Measurements from ENCODE around the gene DCHS1. TPM values are rescaled to one million over a fixed set of nuclear protein-coding genes. Genes with fewer than 3 reads are reported as not detected.

Gene DCHS1
- polyA plus RNA-seq, 1 experiment, result 8.7 TPM

DNA sequence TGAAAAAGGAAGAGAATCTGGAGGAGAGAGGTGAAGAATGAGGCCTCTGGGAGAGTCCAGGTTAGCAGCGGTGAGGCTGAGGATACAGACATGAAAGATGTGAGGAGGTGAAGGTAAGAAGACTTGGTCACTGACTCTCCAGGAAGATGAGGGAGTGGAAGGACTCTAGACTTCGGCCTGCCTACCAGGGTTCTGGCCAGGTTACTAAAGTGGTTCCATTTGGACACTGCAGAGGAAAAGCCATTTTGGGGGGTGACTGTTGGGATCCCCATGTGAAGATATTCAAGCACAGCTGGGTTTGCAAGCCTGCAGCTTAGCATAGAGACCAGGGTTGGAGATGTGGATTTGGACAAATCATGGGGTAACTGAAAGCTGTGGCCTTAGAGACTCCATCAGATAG, 7.8 kb downstream of the DCHS1 start:
- H3K27ac ChIP-seq (ENCODE audit: low read depth, low read length), result no peak overlapping the region
- CTCF ChIA-PET, result interaction anchor here (1.1 to 1.5 kb wide), 5 partner anchors 10 to 117 kb away, joined by 3 to 5 read pairs (median 4); partner anchors contain the start of genes MRPL17 and TAF10
- H3K4me3 ChIP-seq (ENCODE audit: low read depth, low read length), result no peak overlapping the region
- TF ChIP-seq, protein P1, sequence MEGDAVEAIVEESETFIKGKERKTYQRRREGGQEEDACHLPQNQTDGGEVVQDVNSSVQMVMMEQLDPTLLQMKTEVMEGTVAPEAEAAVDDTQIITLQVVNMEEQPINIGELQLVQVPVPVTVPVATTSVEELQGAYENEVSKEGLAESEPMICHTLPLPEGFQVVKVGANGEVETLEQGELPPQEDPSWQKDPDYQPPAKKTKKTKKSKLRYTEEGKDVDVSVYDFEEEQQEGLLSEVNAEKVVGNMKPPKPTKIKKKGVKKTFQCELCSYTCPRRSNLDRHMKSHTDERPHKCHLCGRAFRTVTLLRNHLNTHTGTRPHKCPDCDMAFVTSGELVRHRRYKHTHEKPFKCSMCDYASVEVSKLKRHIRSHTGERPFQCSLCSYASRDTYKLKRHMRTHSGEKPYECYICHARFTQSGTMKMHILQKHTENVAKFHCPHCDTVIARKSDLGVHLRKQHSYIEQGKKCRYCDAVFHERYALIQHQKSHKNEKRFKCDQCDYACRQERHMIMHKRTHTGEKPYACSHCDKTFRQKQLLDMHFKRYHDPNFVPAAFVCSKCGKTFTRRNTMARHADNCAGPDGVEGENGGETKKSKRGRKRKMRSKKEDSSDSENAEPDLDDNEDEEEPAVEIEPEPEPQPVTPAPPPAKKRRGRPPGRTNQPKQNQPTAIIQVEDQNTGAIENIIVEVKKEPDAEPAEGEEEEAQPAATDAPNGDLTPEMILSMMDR (IDR thresholded peaks at IDR 0.05; ENCODE audit: low read depth, low read length), result no peak
- DNase-seq (ENCODE audit: low read depth, low spot score), result no peak
- no peaks in the 10 kb centered on the region for H3K9me3 ChIP-seq (ENCODE audit: control insufficient read depth, insufficient read depth, low read length)
- POLR2A ChIA-PET, result interaction anchor here (1.2 kb wide), 1 partner anchor 29 kb away, joined by 7 read pairs; the partner anchor contains the start of gene TPP1
- peaks cover 8% of the 10 kb centered on the region for H3K27me3 ChIP-seq (ENCODE audit: control insufficient read depth, insufficient read depth, low read length)

DNA sequence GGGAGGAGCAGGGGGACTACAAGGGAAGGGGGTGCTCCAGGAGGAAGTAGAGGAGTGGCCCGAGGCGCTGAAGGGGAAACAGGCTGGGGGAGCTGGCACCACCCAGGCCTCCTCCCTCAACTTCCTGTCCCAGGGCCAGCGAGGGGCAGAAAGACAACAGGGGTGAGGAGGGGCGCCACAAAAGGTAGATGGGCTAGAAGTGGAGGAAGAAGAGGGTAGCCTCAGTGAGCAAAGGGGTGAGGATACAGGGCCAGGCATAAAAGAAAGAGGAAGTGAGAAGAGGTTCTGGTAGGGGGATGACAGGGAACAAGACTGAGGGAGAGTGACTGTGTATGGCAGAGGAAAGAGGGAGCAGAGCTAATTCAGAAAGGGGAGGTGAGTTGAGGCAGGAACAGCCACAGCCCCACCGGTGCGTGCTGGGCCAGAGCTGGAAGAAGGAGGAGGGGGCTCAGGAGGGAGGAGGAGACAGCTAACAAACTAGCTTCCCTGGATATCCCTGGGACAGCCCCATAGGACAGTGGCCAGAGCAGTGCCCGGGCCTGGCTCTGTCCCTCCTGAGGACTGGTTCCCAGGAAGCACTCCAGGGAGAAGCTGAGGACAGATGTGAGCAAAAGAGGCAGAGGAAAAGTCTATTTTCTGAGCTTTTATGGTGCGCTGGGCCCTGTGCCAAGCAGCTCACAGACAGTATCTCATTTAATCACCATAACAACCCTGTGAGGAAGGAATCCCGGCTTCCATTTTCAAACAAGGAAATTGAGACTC, 8.5 kb downstream of the DCHS1 start:
- TF ChIP-seq, protein P1 (IDR thresholded peaks at IDR 0.05; ENCODE audit: low read depth, low read length), result no peak
- no peaks in the 10 kb centered on the region for H3K9me3 ChIP-seq (ENCODE audit: control insufficient read depth, insufficient read depth, low read length)
- peaks cover 5% of the 10 kb centered on the region for H3K27me3 ChIP-seq (ENCODE audit: control insufficient read depth, insufficient read depth, low read length)
- no peak for DNase-seq (ENCODE audit: low read depth, low spot score)
- no peak overlapping the region for H3K4me3 ChIP-seq (ENCODE audit: low read depth, low read length)
- H3K27ac ChIP-seq (ENCODE audit: low read depth, low read length), result no peak overlapping the region
- CTCF ChIA-PET, result interaction anchor here (1.1 to 1.5 kb wide), 4 partner anchors 11 to 36 kb away, joined by 3 to 5 read pairs (median 4); partner anchors contain the start of genes MRPL17 and TAF10
- POLR2A ChIA-PET, result interaction anchor here (0.7 to 1.3 kb wide), 5 partner anchors 12 to 173 kb away, joined by 3 to 9 read pairs (median 6); partner anchors contain the start of genes TAF10, TPP1 and TRIM3

DNA sequence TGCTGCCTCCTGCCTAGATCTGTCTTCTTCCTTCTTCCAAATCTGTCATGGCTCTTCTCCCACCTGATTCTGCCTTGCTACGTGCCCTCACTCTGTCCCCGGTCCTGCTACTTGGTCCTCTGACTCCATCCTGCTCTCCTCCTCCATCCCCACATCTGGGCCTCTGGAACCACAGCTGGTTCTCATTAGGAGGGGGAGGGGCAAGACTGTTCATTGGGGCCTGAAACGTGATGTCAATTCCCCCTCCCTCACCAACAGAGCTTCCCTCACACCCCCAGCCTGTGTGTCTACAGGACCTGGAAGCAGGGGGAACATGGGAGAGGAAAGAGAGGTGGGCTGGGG, 9.1 kb downstream of the DCHS1 start:
- peak overlapping the region; percentile 21 for H3K27ac ChIP-seq (ENCODE audit: low read depth, low read length)
- DNase-seq (ENCODE audit: low read depth, low spot score), result no peak
- CTCF ChIA-PET, result interaction anchor here (1.1 to 1.3 kb wide), 2 partner anchors 21 to 37 kb away, joined by 3 to 5 read pairs; partner anchors contain the start of gene MRPL17
- peak overlapping the region; percentile 18 for H3K4me3 ChIP-seq (ENCODE audit: low read depth, low read length)
- no peaks in the 10 kb centered on the region; the same call in 1 of the 2 replicates for H3K9me3 ChIP-seq (ENCODE audit: control insufficient read depth, insufficient read depth, low read length)
- TF ChIP-seq, protein P1 (IDR thresholded peaks at IDR 0.05; ENCODE audit: low read depth, low read length), result no peak
- H3K27me3 ChIP-seq (ENCODE audit: control insufficient read depth, insufficient read depth, low read length), result peaks cover 4% of the 10 kb centered on the region
- POLR2A ChIA-PET, result interaction anchor here (0.7 to 1.3 kb wide), 5 partner anchors 11 to 173 kb away, joined by 3 to 9 read pairs (median 6); partner anchors contain the start of genes TAF10, TPP1 and TRIM3

DNA sequence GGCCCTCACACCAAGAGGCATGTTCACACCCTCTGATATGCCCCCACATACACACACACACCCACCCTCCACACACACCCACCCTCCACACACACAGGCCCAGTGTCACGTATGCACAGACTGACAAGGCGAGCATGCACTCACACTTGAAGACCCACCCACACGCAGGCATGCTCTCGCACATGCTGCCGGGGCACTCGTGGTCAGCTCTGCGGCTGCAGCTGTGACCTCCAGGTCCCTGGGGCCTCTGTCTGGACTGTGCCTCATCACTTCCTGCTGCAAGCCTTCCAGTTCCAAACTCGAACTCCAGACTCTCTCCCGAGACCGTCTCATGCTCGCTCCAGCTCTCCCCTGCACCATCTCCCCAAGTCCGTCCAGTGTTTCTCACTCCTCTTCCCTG, 9.5 kb downstream of the DCHS1 start:
- Histone ChIP-seq H3K27me3 (ENCODE audit: control insufficient read depth, insufficient read depth, low read length) (peaks cover 2% of the 10 kb centered on the region), H3K4me3 (ENCODE audit: low read depth, low read length) (peak overlapping the region; percentile 18), H3K9me3 (ENCODE audit: control insufficient read depth, insufficient read depth, low read length) (no peaks in the 10 kb centered on the region; the same call in 1 of the 2 replicates), H3K27ac (ENCODE audit: low read depth, low read length) (peak overlapping the region; percentile 21)
- TF ChIP-seq, protein P1 (IDR thresholded peaks at IDR 0.05; ENCODE audit: low read depth, low read length), result no peak
- DNase-seq (ENCODE audit: low read depth, low spot score), result peak; percentile 39
- CTCF ChIA-PET, result no interaction called here
- POLR2A ChIA-PET, result interaction anchor here (0.7 to 1.3 kb wide), 3 partner anchors 11 to 172 kb away, joined by 4 to 9 read pairs (median 6); partner anchors contain the start of gene TRIM3

DNA sequence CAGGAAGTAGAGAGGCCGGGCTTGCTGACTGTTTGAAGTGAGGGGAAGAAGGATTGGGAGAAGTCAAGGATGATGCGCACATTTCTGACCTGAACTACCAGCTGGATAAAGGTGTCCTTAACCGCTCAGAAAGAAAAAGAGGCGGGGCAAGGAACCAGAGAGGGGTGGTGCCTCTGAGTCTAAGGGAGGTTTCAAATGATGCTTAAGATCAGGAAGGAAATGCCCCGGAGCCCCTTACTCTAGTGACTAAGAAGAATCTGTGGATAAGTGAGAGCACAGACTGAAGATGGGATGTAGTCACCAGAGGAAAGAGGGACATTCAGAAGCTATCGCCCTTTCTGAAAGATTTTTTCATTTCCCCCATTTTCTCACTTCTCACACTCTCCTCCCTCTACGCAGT, 12.7 kb downstream of the DCHS1 start:
- no peak overlapping the region for H3K4me3 ChIP-seq (ENCODE audit: low read depth, low read length)
- no peaks in the 10 kb centered on the region for H3K27me3 ChIP-seq (ENCODE audit: control insufficient read depth, insufficient read depth, low read length)
- no peaks in the 10 kb centered on the region; the same call in 1 of the 2 replicates for H3K9me3 ChIP-seq (ENCODE audit: control insufficient read depth, insufficient read depth, low read length)
- H3K27ac ChIP-seq (ENCODE audit: low read depth, low read length), result no peak overlapping the region
- ChIA-PET CTCF (no interaction called here), POLR2A (no interaction called here)
- DNase-seq (ENCODE audit: low read depth, low spot score), result no peak
- TF ChIP-seq, protein P1 (IDR thresholded peaks at IDR 0.05; ENCODE audit: low read depth, low read length), result no peak

Measured in AG04450 (cell line).